GM19193 (cell line): ENCODE data around the gene AKR7A3.

Source experiments
- POLR2A ChIP-seq: IDR thresholded peaks from 4 replicates; pipeline ENCODE4 v1.6.1; 2011; ENCODE audit not compliant: insufficient read depth, insufficient read length; ENCODE audit errors: extremely low read depth

The AKR7A3 gene

GRCh38 chr1:19273106-19273843 is 15.3 kb downstream of the AKR7A3 start:
- no peak for TF ChIP-seq POLR2A

GRCh38 chr1:19272064-19272463 is 16.5 kb downstream of the AKR7A3 start:
- no peak for TF ChIP-seq POLR2A

GRCh38 chr1:19268445-19268844 is 20.1 kb downstream of the AKR7A3 start:
- no peak for TF ChIP-seq POLR2A

- TF ChIP-seq POLR2A = no peak
Observed at GRCh38 chr1:19262744-19263143, 25.8 kb downstream of the AKR7A3 start.

GRCh38 chr1:19262047-19262446 is 26.5 kb downstream of the AKR7A3 start:
- TF ChIP-seq POLR2A = peak; percentile 25

- no peak for TF ChIP-seq POLR2A
Observed at GRCh38 chr1:19260211-19261138, 28.1 kb downstream of the AKR7A3 start.

- no peak for TF ChIP-seq POLR2A
Observed at GRCh38 chr1:19258353-19258752, 30.2 kb downstream of the AKR7A3 start.

- no peak for TF ChIP-seq POLR2A
Observed at GRCh38 chr1:19257178-19257914, 31.2 kb downstream of the AKR7A3 start.

GRCh38 chr1:19255288-19255687 is 33.3 kb downstream of the AKR7A3 start:
- no peak for TF ChIP-seq POLR2A

GRCh38 chr1:19254416-19254815 is 34.2 kb downstream of the AKR7A3 start:
- no peak for TF ChIP-seq POLR2A

- TF ChIP-seq POLR2A = peak; percentile 94
Observed at GRCh38 chr1:19251305-19252196, 37.0 kb downstream of the AKR7A3 start, which contains the start of the genes EMC1 and MRTO4. Gene EMC1 (minus strand): TSS chr1:19251524. CDS start chr1:19251509, 15 bp downstream. Gene MRTO4 (plus strand): TSS chr1:19251805. CDS start chr1:19251836, 31 bp downstream.

GRCh38 chr1:19250629-19251304 is 37.8 kb downstream of the AKR7A3 start:
- no peak for TF ChIP-seq POLR2A
